ENCODE data around the gene CALCR.
A peak's percentile ranks its signal among the peaks of the same experiment; 100 is the strongest.

CALCR gene

DNA sequence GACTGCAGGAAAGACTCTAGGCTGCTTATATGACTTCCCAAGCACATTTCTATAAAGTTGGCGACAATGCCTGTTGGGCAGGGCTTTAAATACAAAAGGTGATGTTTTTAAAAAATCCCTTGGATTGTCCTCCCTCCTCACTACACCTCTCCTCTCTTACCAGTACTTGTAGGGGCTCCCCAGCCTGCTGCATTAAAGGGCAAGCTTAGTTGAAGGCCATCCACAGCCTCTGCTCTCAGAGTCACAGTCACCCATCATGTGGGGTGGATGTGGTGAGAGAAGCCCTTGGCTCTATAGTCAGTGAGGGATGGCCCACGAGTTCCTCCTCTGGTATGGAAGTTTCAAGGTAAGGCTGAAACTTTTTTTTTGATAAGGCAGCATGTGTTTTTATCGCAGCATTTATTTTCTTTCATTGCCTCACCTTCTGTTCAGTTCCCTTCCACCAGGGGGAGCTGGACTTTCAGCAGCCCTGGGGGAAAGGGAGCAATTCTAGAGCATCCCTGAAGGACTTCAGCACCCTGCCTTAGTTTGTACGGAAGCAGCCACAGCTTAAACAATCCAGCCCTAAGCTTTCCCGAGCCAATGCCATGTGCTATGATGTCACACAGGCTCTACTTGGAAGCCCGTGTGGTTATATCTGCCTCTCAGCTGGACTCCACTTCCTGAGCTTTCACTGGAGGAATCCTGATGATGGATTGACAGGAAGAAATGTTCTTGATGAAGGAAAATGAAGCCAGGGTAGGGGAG lies 131.9 kb downstream of the CALCR start:
- DNase-seq: peak in 1 of 2 experiments; percentile 5

DNA sequence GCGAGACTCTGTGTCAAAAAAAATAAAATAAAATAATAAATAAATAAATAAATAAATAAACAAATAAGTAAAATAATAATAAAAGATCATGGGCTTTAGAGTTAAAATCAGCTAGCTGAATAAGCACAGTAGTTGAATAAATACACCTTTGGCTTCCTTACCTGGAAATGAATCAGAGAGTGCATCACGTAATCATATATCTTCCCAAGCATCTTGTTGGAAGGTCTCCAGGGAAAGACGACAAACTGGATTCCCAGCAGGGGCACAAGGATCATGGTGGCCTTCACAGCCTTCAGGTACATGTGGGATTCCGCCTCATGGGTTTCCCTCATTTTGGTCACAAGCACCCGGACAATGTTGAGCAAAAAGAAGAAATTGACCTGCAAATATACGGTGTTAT lies 138.7 kb downstream of the CALCR start:
- no peak for DNase-seq

DNA sequence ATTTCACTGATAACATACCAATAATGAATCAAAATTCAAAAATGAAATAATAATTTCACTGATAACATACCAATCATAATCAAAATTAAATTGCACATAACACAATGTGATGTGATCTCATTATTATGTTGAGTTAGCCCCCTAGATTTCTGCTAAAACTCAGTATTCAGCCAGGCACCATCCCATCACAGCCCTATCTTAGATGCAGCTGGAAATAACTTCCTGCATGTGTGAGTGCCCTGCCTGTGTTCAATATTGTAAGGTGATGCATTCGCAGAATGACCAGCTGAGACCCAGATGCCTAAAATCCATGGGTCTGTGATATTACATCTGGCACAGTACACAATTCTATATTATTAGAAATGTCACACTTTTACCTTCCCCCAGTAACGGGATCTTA lies 142.4 kb downstream of the CALCR start:
- DNase-seq: no peak

GRCh38 chr7:93430917-93431588 lies 143.5 kb downstream of the CALCR start:
- DNase-seq: no peak

- DNase-seq: no peak
Observed at GRCh38 chr7:93429563-93429962, 145.0 kb downstream of the CALCR start.

- DNase-seq: no peak
Observed at GRCh38 chr7:93427107-93427506, 147.4 kb downstream of the CALCR start.

- DNase-seq: no peak
Observed at GRCh38 chr7:93426155-93426696, 148.3 kb downstream of the CALCR start.

DNA sequence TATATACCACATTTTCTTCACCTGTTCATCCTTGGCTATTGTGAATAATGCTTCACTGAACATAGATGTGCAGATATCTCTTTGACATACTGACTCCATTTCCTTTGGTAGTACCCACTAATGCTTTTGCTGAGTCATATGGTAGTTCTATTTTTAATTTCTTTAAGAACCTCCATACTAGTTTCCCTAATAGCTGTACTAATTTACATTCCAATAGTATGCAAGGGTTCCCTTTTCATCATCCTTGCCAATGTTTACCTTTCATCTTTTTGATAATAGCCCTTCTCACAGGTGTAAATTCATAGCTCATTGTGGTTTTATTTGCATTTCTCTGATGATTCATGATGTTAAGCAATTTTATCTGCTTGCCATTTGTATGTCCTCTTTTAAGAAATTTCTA lies 159.9 kb downstream of the CALCR start:
- DNase-seq: no peak

GRCh38 chr7:93409324-93409723 lies 165.2 kb downstream of the CALCR start:
- DNase-seq: no peak

DNA sequence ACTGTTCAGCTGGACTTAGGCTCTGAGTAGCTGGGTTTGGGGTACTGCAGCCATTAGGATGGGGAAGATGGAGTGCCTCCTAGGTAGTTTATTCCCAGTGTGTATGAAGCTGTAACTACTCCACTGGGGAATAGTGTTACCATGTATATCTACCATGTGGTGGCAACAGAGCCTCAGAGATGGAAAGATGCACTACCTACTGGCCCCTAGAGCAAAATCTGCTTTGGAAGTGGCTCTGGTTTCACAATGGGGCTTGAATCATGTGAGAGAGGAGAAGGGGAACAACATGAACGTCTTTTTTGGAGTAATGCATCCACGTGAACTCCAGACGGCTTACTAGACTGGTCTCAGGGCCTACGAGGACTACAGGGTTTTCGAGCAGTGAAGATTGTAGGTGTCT lies 167.3 kb downstream of the CALCR start:
- no peak for DNase-seq

DNA sequence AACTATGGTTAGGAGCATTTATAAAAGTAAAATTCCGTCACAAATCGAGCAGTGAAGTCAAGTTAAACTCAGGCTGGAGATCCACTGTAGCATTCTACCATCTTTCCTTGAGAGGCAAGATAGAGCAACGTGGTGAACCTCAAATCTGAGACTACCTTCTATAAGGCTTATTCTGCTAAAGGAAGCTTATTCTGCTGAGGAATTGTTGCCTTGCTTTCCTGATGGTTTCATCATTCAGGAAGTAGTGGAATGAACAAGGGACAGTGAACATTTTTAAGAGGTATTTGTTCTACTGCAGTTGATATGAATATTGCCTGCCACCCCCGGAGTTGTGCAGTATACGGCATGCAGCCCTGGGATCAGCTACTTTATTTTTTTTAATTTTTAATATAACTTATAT lies 171.6 kb downstream of the CALCR start:
- DNase-seq: no peak

GRCh38 chr7:93399642-93400041 lies 174.9 kb downstream of the CALCR start:
- no peak for DNase-seq

DNA sequence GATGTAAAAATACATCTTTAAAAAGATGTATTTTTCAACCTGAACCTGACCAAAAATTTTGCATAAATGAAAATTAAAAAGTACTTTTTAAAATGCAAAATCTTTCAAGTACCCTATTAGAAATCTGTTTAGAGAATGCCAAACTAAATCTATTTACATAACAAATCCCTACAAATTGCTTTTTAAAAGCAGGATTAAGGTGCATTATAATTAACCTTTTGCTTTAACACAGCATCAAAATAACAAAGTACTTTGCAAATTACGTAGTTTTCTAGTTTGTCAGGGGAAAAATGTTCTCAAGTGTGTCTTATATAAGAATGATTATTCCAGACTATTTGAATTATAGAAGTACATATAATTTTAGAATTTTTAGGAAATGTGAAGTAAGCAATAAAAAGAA lies 181.5 kb downstream of the CALCR start:
- no peak for DNase-seq

DNA sequence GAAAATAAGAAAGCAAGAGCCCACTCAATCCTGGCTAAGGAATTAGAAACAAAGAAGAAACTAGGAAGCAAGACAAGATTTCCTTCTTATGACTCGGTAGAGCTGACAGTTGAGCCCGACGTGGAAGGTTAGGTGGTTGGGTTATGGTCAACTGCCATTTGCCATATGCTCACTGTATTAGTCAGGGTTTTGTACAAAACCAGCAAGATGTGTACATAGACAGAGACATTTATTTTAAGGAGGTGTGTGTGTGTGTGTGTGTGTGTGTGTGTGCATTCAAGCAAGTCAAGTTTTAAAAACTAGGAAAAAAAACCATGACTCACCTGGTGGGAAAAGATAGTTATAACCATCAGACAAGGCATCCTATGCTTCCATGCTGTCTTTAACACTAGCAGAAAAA lies 183.9 kb downstream of the CALCR start:
- DNase-seq: no peak

- no peak for DNase-seq
Observed at GRCh38 chr7:93382362-93382761, 192.2 kb downstream of the CALCR start.

GRCh38 chr7:93378131-93378760 lies 196.3 kb downstream of the CALCR start:
- no peak for DNase-seq

GRCh38 chr7:93375603-93376002 lies 198.9 kb downstream of the CALCR start:
- no peak for DNase-seq
